Loucy (cell line): ENCODE results near the gene GAREM2.

Experiments
- EZH2phosphoT487 ChIP-seq: fragments of 200-600 bp; IDR thresholded peaks from 2 replicates; pipeline ENCODE4 v1.6.1; 2018; ENCODE audit warnings: antibody characterized with exemption, mild to moderate bottlenecking, moderate library complexity, borderline replicate concordance
- TF ChIP-seq, protein P1 (sequence below): fragments of 200-600 bp; sonication (generic); conservative IDR thresholded peaks from 2 replicates; pipeline ENCODE4 v1.5.1; 2014; ENCODE audit warnings: mild to moderate bottlenecking, antibody characterized with exemption, low read length

- no peak for TF ChIP-seq EZH2phosphoT487
- TF ChIP-seq, protein P1, sequence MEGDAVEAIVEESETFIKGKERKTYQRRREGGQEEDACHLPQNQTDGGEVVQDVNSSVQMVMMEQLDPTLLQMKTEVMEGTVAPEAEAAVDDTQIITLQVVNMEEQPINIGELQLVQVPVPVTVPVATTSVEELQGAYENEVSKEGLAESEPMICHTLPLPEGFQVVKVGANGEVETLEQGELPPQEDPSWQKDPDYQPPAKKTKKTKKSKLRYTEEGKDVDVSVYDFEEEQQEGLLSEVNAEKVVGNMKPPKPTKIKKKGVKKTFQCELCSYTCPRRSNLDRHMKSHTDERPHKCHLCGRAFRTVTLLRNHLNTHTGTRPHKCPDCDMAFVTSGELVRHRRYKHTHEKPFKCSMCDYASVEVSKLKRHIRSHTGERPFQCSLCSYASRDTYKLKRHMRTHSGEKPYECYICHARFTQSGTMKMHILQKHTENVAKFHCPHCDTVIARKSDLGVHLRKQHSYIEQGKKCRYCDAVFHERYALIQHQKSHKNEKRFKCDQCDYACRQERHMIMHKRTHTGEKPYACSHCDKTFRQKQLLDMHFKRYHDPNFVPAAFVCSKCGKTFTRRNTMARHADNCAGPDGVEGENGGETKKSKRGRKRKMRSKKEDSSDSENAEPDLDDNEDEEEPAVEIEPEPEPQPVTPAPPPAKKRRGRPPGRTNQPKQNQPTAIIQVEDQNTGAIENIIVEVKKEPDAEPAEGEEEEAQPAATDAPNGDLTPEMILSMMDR: no peak
These were observed 2.1 kb upstream of the GAREM2 start for GRCh38 chr2:26170795-26171194.
